ENCODE data around the gene PLA2G3.

DNA sequence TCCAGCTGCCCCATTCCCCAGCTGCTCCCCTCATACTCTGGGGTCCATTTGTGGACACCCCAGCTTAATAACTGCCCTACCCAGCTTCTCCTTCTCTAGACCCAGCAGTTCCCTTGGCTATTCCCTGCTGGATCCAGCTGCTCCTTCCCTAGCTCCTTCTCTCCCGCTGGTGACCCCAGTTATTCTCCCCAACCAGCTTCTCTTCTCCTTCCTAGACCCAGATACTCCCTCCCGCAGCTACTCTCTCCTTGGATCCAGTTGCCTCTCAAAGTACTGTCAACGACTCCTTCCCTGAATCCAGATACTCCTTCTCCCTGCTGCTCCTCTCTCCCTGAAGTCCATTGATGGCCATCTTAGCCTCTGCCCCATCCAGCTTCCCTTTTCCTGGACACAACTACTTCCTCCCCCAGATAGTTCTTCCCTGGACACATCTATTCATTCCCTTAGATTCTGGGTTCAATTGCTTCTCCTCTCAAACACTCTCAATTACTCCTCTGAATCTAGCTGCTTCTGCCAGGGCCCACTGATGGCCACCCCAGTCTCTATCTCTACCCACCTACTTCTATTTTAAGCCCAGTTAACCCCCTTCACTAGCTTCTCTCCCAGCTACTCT lies 44.6 kb downstream of the PLA2G3 start:
- TF ChIP-seq TAF1 (IDR thresholded peaks at IDR 0.05; ENCODE audit: low read depth) (no peak), FOXM1 (IDR thresholded peaks at IDR 0.05; ENCODE audit: borderline replicate concordance, low read depth) (no peak), EP300 (IDR thresholded peaks at IDR 0.05; ENCODE audit: borderline replicate concordance) (no peak), CREB1 (IDR thresholded peaks at IDR 0.05; ENCODE audit: low read depth) (no peak)
- TF ChIP-seq, protein P1, sequence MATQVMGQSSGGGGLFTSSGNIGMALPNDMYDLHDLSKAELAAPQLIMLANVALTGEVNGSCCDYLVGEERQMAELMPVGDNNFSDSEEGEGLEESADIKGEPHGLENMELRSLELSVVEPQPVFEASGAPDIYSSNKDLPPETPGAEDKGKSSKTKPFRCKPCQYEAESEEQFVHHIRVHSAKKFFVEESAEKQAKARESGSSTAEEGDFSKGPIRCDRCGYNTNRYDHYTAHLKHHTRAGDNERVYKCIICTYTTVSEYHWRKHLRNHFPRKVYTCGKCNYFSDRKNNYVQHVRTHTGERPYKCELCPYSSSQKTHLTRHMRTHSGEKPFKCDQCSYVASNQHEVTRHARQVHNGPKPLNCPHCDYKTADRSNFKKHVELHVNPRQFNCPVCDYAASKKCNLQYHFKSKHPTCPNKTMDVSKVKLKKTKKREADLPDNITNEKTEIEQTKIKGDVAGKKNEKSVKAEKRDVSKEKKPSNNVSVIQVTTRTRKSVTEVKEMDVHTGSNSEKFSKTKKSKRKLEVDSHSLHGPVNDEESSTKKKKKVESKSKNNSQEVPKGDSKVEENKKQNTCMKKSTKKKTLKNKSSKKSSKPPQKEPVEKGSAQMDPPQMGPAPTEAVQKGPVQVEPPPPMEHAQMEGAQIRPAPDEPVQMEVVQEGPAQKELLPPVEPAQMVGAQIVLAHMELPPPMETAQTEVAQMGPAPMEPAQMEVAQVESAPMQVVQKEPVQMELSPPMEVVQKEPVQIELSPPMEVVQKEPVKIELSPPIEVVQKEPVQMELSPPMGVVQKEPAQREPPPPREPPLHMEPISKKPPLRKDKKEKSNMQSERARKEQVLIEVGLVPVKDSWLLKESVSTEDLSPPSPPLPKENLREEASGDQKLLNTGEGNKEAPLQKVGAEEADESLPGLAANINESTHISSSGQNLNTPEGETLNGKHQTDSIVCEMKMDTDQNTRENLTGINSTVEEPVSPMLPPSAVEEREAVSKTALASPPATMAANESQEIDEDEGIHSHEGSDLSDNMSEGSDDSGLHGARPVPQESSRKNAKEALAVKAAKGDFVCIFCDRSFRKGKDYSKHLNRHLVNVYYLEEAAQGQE (IDR thresholded peaks at IDR 0.05; ENCODE audit: low read depth) = no peak
